GM12801 (cell line): Measurements from ENCODE around the gene ZEB1.

ENCODE experiments used
- TF ChIP-seq, protein P1 (sequence below): IDR thresholded peaks from one replicate; pipeline ENCODE4 v1.5.1; 2011; ENCODE audit warnings: control low read depth; ENCODE audit not compliant: insufficient read length; ENCODE audit errors: extremely low read depth

Gene ZEB1

DNA sequence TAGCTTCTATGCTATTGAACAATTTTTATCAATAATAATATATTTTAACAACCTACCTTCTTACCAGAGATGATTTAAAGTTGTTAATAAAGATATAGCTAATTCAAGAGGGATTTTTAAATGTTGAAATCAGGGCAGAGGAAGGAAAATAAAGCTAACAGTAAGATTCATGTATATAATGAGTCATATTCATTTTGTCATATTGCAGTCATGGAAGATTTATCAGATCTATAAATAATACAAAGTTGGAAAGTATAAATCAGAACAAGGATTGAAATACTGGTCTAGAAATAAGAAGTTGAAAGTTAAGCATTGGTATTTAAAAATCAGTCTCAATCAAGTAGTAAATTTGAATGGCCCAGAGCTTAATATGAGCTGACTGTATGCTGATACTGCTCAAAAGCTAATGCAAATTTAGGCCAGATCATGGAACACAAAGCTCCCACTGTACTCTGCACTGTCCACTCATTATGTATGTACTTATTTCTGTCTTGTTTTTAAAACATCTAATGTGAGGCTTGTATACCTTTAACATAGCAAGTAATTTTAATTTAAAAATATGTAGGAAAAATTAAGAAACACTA, 196.9 kb downstream of the ZEB1 start:
- TF ChIP-seq, protein P1, sequence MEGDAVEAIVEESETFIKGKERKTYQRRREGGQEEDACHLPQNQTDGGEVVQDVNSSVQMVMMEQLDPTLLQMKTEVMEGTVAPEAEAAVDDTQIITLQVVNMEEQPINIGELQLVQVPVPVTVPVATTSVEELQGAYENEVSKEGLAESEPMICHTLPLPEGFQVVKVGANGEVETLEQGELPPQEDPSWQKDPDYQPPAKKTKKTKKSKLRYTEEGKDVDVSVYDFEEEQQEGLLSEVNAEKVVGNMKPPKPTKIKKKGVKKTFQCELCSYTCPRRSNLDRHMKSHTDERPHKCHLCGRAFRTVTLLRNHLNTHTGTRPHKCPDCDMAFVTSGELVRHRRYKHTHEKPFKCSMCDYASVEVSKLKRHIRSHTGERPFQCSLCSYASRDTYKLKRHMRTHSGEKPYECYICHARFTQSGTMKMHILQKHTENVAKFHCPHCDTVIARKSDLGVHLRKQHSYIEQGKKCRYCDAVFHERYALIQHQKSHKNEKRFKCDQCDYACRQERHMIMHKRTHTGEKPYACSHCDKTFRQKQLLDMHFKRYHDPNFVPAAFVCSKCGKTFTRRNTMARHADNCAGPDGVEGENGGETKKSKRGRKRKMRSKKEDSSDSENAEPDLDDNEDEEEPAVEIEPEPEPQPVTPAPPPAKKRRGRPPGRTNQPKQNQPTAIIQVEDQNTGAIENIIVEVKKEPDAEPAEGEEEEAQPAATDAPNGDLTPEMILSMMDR = no peak

DNA sequence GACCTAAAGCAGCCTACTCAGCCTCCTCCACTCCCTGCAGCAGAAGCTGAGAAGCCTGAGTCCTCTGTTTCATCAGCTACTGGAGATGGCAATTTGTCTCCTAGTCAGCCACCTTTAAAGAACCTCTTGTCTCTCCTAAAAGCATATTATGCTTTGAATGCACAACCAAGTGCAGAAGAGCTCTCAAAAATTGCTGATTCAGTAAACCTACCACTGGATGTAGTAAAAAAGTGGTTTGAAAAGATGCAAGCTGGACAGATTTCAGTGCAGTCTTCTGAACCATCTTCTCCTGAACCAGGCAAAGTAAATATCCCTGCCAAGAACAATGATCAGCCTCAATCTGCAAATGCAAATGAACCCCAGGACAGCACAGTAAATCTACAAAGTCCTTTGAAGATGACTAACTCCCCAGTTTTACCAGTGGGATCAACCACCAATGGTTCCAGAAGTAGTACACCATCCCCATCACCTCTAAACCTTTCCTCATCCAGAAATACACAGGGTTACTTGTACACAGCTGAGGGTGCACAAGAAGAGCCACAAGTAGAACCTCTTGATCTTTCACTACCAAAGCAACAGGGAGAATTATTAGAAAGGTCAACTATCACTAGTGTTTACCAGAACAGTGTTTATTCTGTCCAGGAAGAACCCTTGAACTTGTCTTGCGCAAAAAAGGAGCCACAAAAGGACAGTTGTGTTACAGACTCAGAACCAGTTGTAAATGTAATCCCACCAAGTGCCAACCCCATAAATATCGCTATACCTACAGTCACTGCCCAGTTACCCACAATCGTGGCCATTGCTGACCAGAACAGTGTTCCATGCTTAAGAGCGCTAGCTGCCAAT, 202.2 kb downstream of the ZEB1 start:
- TF ChIP-seq, protein P1 = no peak

DNA sequence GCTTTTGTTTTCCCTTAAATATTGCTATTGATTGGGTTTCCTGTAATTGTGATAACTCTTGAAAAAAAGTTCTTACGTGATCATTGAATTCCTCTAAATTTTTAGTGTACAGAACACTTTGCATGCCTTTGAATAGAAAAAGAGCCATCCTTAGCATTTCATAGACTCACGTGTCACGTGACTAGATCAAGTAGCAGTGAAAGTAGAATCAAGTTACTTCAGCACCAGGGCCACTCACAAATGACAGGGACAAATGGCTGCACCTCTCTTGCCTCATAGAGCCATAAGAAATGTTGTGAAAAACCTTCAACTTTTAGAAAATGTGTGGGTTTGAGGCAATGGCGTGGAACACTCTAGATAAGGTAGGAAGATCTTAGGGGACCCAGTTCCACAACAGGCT, 203.8 kb downstream of the ZEB1 start:
- TF ChIP-seq, protein P1 = no peak

DNA sequence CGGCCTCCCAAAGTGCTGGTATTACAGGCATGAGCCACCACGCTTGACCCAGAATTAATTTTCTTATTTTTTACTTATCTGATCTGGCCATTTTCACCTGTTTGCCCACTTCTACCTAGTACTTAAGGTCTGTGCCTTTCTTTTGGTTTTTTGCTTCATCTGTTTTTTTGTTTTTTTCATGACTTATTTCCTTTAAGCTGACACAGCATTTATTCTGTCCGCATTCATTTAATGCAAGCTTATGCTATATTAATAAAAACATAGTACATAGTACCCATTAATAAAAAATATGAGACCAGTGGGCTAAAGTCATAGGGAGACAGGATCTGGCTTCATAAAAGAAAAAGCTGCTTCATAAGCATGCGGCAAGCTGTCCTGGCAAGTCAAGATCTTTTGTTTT, 205.4 kb downstream of the ZEB1 start:
- TF ChIP-seq, protein P1 = no peak

DNA sequence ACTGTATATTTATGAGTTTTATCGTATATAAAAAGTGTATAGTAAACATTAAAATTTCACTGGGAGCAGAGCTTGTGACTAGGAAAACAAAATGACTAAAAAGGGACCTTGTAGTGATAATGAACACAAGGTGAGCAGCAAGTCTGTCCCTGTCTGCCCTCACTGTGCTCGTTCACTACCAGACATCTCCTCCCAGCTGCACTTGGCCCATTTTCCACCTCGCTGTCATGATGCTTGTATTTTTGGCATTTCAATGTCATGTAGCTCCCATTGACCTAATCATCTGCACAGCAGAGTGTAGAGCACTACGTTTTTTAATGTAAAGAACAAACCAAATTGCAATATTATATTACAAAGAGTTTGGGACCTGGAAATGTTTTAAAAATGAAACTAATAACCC, 207.2 kb downstream of the ZEB1 start:
- TF ChIP-seq, protein P1 = no peak

DNA sequence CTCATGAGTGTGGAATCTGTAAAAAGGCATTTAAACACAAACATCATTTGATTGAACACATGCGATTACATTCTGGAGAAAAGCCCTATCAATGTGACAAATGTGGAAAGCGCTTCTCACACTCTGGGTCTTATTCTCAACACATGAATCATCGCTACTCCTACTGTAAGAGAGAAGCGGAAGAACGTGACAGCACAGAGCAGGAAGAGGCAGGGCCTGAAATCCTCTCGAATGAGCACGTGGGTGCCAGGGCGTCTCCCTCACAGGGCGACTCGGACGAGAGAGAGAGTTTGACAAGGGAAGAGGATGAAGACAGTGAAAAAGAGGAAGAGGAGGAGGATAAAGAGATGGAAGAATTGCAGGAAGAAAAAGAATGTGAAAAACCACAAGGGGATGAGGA, 207.7 kb downstream of the ZEB1 start:
- TF ChIP-seq, protein P1 = no peak

DNA sequence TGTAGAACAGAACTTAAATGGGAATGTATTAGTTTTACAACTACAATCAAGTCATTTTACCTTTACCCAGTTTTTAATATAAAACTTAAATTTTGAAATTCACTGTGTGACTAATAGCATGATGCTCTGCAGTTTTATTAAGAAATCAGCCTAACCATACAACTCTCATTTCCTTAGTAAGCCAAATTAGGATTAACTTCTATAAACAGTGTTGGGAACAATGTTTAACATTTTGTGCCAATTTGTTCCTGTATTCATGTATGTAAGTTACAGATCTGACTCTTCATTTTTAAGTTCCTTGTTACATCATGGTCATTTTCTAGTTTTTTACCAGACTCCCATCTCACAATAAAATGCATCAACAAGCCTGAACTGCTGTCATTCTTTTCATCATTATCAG, 209.8 kb downstream of the ZEB1 start:
- TF ChIP-seq, protein P1 = no peak
